ENCODE results near the gene GCC2.

- TF ChIP-seq POLR2AphosphoS5 (IDR thresholded peaks at IDR 0.05; ENCODE audit: low read depth, low read length), result no peak
- no peak for TF ChIP-seq SIN3A (IDR thresholded peaks at IDR 0.05; ENCODE audit: borderline replicate concordance, insufficient read depth, low read length)
- no peak for TF ChIP-seq TAF1 (IDR thresholded peaks at IDR 0.05; ENCODE audit: borderline replicate concordance, insufficient read depth, low read length)
- TF ChIP-seq, protein P1, sequence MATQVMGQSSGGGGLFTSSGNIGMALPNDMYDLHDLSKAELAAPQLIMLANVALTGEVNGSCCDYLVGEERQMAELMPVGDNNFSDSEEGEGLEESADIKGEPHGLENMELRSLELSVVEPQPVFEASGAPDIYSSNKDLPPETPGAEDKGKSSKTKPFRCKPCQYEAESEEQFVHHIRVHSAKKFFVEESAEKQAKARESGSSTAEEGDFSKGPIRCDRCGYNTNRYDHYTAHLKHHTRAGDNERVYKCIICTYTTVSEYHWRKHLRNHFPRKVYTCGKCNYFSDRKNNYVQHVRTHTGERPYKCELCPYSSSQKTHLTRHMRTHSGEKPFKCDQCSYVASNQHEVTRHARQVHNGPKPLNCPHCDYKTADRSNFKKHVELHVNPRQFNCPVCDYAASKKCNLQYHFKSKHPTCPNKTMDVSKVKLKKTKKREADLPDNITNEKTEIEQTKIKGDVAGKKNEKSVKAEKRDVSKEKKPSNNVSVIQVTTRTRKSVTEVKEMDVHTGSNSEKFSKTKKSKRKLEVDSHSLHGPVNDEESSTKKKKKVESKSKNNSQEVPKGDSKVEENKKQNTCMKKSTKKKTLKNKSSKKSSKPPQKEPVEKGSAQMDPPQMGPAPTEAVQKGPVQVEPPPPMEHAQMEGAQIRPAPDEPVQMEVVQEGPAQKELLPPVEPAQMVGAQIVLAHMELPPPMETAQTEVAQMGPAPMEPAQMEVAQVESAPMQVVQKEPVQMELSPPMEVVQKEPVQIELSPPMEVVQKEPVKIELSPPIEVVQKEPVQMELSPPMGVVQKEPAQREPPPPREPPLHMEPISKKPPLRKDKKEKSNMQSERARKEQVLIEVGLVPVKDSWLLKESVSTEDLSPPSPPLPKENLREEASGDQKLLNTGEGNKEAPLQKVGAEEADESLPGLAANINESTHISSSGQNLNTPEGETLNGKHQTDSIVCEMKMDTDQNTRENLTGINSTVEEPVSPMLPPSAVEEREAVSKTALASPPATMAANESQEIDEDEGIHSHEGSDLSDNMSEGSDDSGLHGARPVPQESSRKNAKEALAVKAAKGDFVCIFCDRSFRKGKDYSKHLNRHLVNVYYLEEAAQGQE (IDR thresholded peaks at IDR 0.05; ENCODE audit: insufficient read depth in 1 of 2, low read depth in 2 of 2, low read length in 2 of 2), result no peak
Observed at GRCh38 chr2:108459441-108459840, 10.4 kb downstream of the GCC2 start.
